GM06990 (cell line): ENCODE measurements around the gene PDLIM7.

ENCODE experiments used
- DNase-seq: peaks from one replicate; pipeline ENCODE4 v3.0.0-alpha.2; 2011; ENCODE audit not compliant: insufficient read length; ENCODE audit errors: extremely low read depth
- H3K27me3 ChIP-seq: replicated peaks from 2 replicates; pipeline ENCODE4 v1.6.0; 2011; ENCODE audit warnings: low read length; ENCODE audit not compliant: control insufficient read depth, insufficient read depth
- H3K36me3 ChIP-seq: 2 replicates; pipeline ENCODE4 v1.5.1; 2011; ENCODE audit warnings: low read length; ENCODE audit not compliant: control insufficient read depth, insufficient read depth
- H3K4me3 ChIP-seq: replicated peaks from 2 replicates; pipeline ENCODE4 v1.5.1; 2011; ENCODE audit warnings: low read depth, mild to moderate bottlenecking, control low read depth, low read length
- TF ChIP-seq, protein P1 (sequence below): IDR thresholded peaks from 2 replicates; pipeline ENCODE4 v1.5.1; 2011; ENCODE audit warnings: low read length, control low read depth, mild to moderate bottlenecking, inconsistent platforms; ENCODE audit not compliant: insufficient read depth, poor library complexity, severe bottlenecking

The PDLIM7 gene

DNA sequence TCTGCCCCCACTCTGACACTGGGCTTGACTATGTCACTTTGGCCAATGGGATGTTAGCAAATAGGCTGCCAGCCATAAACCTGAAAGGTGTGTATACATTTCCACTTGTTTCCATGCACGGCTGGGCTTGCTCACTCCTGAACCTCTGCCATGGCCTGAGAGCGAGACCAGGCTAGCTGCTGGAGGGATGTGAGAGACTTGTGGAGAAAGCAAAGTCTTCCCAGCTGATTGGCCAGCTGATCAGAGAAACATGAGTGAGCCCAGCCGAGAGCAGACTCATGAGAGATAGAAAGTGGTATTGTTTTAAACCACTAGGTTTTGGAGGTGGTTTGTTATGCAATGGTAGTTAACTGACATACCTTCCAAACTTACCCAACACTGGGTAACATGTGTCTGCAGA lies 43.0 kb upstream of the PDLIM7 start:
- no peak for DNase-seq
- Histone ChIP-seq H3K36me3 (peaks cover 9% of the 10 kb centered on the region), H3K27me3 (no peaks in the 10 kb centered on the region), H3K4me3 (no peak overlapping the region)
- TF ChIP-seq, protein P1, sequence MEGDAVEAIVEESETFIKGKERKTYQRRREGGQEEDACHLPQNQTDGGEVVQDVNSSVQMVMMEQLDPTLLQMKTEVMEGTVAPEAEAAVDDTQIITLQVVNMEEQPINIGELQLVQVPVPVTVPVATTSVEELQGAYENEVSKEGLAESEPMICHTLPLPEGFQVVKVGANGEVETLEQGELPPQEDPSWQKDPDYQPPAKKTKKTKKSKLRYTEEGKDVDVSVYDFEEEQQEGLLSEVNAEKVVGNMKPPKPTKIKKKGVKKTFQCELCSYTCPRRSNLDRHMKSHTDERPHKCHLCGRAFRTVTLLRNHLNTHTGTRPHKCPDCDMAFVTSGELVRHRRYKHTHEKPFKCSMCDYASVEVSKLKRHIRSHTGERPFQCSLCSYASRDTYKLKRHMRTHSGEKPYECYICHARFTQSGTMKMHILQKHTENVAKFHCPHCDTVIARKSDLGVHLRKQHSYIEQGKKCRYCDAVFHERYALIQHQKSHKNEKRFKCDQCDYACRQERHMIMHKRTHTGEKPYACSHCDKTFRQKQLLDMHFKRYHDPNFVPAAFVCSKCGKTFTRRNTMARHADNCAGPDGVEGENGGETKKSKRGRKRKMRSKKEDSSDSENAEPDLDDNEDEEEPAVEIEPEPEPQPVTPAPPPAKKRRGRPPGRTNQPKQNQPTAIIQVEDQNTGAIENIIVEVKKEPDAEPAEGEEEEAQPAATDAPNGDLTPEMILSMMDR, result no peak

DNA sequence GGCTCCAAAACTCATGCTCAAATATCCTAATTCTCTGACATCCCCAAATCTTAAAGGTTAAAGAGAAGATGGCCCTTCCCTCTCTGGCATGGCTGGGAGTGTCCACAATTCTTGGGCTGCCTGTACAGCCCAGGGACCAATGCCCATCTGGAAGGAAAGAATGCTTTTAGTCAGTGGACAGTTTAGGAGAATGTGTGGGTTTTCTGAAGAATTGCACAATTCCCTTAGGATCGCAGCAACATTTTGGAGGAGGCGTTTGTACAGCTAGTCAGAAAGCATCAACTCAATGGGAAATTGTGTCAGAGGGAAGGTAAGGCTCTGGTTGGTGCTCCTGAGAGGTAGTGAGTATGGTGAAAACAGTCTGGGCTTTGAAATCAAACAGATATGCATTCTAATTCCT lies 42.0 kb upstream of the PDLIM7 start:
- Histone ChIP-seq H3K4me3 (no peak overlapping the region), H3K36me3 (peaks cover 9% of the 10 kb centered on the region), H3K27me3 (no peaks in the 10 kb centered on the region)
- no peak for DNase-seq
- TF ChIP-seq, protein P1, result no peak

DNA sequence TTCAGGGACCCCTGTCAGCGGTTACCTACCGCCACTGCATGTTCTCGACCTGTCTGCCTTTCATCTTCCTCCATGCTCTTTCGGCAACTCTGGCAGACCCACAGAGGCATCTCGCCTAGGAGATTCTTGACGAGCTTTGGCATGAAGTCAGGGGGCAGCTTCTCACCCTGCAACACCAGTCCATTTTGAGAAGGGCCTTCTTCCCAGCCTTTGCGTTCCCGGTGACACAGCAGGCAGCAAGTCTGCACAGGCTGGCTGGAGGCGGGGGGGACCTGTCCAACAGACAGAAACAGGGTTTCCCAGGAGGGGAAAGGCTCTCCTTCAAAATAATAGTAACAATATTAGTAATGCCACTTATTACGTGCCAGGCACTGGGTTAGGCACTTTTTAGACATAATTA lies 41.5 kb upstream of the PDLIM7 start:
- DNase-seq, result no peak
- H3K27me3 ChIP-seq, result no peaks in the 10 kb centered on the region
- TF ChIP-seq, protein P1, result no peak
- H3K4me3 ChIP-seq, result no peak overlapping the region
- H3K36me3 ChIP-seq, result peaks cover 10% of the 10 kb centered on the region

DNA sequence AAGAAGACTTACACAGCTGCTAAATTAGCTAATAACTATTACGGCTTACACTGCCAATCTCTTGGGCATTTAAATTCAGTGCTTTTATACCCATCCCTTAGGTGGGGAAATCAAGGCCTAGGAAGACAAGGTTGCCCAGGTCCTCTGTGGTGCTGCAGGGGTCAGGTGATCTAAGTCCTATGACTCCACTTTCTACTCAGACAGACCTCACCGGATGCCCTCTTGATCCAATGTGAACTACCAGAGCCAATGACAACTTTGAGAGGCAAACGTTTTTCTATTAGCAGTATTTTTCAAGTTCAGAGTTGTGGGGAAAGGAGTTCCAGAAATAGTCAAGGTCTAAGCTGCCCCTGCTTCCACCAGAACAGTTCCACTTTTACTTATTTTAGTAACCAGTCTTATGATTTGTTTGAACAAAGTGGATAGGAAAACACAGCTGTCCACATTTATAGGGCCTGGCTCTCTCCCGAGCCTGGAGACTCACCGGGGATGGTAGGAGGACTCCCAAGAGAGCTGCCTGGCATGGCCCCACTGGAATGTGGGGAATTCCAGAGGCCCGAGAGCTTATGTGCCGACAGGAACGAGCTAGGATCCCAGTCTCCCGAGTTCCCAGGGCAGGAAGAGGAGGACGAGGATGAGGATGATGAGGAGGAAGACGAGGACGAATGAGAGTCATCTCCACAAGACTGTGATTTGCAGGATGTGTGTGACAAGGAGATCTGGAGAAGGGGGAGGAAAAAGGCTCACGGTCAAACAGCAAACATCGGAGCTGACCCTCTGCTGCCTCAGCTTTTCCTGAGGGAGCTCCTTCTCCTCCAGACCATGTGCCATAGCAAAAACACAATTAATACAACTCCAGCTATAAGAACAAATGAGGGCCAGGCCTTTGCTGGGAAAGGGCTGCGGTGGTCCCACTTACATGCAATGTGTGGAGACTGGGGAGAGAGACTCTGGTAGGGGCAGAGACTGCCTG lies 40.3 kb upstream of the PDLIM7 start:
- Histone ChIP-seq H3K27me3 (no peaks in the 10 kb centered on the region), H3K4me3 (no peak overlapping the region), H3K36me3 (peaks cover 10% of the 10 kb centered on the region)
- TF ChIP-seq, protein P1, result no peak
- DNase-seq, result no peak

DNA sequence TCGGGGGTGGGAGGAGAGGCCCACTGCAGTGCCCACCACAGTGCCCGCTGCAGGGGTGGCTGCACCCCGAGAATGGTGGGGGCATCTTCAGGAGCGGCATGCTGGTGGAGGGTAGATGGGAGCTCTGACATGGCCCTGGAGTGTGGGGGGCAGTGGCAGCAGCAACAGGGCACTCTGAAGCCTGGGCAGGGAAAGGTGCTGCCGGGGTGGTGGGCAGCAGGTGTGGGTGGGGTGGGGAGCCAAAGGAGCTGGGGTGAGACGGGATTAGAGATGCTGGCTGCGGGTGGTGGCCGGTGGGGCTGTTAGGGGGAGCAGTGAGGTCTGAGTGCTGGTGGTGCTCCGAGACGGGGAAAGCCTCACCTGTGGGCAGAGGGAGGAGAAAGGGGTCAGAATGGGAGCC lies 39.0 kb upstream of the PDLIM7 start:
- H3K27me3 ChIP-seq, result no peaks in the 10 kb centered on the region
- no peak overlapping the region for H3K4me3 ChIP-seq
- peaks cover 14% of the 10 kb centered on the region for H3K36me3 ChIP-seq
- no peak for DNase-seq
- TF ChIP-seq, protein P1, result no peak
